Right lung (tissue), 10 donors: ENCODE data around the gene OR1N1. TPM values are rescaled to one million over a fixed set of nuclear protein-coding genes. Genes with fewer than 3 reads are reported as not detected.
"Not testable (repeated sequence)": the region's sequence is repeated elsewhere in the genome, so short reads cannot be mapped to it uniquely, and the experiment has no call there.

Experiments
- DNase-seq, 2 donors: peaks; one replicate each; pipeline ENCODE4 v3.0.0-alpha.2; 2013
- long read RNA-seq, 8 donors: transcript quantifications; one replicate each; lab custom pipeline, GENCODE V29; 2026
- polyA plus RNA-seq, 5 donors: library from polyadenylated mRNA; unstranded; fragments of 120-200 nt; gene quantifications; one replicate each; pipeline versions ENCODE4 v1.2.1 to v1.2.3, GENCODE V29; 2013; ENCODE audit warnings: inconsistent platforms in 1 of 5, low replicate concordance in 1 of 5; ENCODE audit not compliant: insufficient read length in 5 of 5, insufficient read depth in 1 of 5

OR1N1 gene
- not detected for polyA plus RNA-seq
- long read RNA-seq, donor 1, result 0 reads
- long read RNA-seq, donor 2, result 0 reads
- long read RNA-seq, donor 3, result 0 reads
- long read RNA-seq, donor 4, result 0 reads
- long read RNA-seq, donor 5, result 0 reads
- long read RNA-seq, donor 6, result 0 reads
- long read RNA-seq, donor 7, result 0 reads
- long read RNA-seq, donor 8, result 0 reads

- no peak for DNase-seq
Measured at GRCh38 chr9:122527193-122527592, at the start of gene OR1N1. Gene OR1N1, minus strand, starts transcription at chr9:122527293. Its CDS starts 0 bp downstream, at chr9:122527293.

GRCh38 chr9:122572456-122572855, 45.4 kb upstream of the OR1N1 start:
- no peak for DNase-seq

- no peak for DNase-seq
Measured at GRCh38 chr9:122567901-122568300, 40.8 kb upstream of the OR1N1 start.

- DNase-seq, result no peak
Measured at GRCh38 chr9:122562134-122562760, 35.2 kb upstream of the OR1N1 start.

GRCh38 chr9:122561446-122561845, 34.4 kb upstream of the OR1N1 start:
- no peak for DNase-seq

GRCh38 chr9:122552812-122553211, 25.7 kb upstream of the OR1N1 start, which contains the start of gene OR1N2:
Gene OR1N2, plus strand, starts transcription at chr9:122553112. Its CDS starts 100 bp downstream, at chr9:122553212.
- DNase-seq, result no peak

- no peak for DNase-seq
Measured at GRCh38 chr9:122551371-122551770, 24.3 kb upstream of the OR1N1 start.

- no peak for DNase-seq
Measured at GRCh38 chr9:122546196-122546595, 19.1 kb upstream of the OR1N1 start.

- no peak for DNase-seq
Measured at GRCh38 chr9:122538757-122539156, 11.7 kb upstream of the OR1N1 start.

GRCh38 chr9:122537066-122537465, 10.0 kb upstream of the OR1N1 start:
- not testable (repeated sequence) for DNase-seq

GRCh38 chr9:122536134-122536533, 9.0 kb upstream of the OR1N1 start:
- no peak for DNase-seq

- not testable (repeated sequence) for DNase-seq
Measured at GRCh38 chr9:122531157-122531556, 4.1 kb upstream of the OR1N1 start.

- no peak for DNase-seq
Measured at GRCh38 chr9:122526602-122527001, 491 bp downstream of the OR1N1 start.

- no peak for DNase-seq
Measured at GRCh38 chr9:122519376-122519775, 7.7 kb downstream of the OR1N1 start.

- DNase-seq, result no peak
Measured at GRCh38 chr9:122518841-122519240, 8.3 kb downstream of the OR1N1 start, which contains the start of gene OR1J4. Gene OR1J4, plus strand, starts transcription at chr9:122519141. Its CDS starts 0 bp downstream, at chr9:122519141.

GRCh38 chr9:122518226-122518625, 8.9 kb downstream of the OR1N1 start:
- no peak for DNase-seq

- no peak for DNase-seq
Measured at GRCh38 chr9:122510502-122510901, 16.6 kb downstream of the OR1N1 start, which contains the start of gene OR1J2. Gene OR1J2, plus strand, starts transcription at chr9:122510802. Its CDS starts 0 bp downstream, at chr9:122510802.

- DNase-seq, result no peak
Measured at GRCh38 chr9:122506964-122507363, 20.1 kb downstream of the OR1N1 start.

- DNase-seq, result no peak
Measured at GRCh38 chr9:122498883-122499288, 28.2 kb downstream of the OR1N1 start.

GRCh38 chr9:122479062-122479461, 48.0 kb downstream of the OR1N1 start:
- no peak for DNase-seq

GRCh38 chr9:122477826-122478225, 49.3 kb downstream of the OR1N1 start, which contains the start of gene OR1J1:
Gene OR1J1, minus strand, starts transcription at chr9:122477926. Its CDS starts 0 bp downstream, at chr9:122477926.
- no peak for DNase-seq

GRCh38 chr9:122477346-122477745, 49.7 kb downstream of the OR1N1 start:
- no peak for DNase-seq
